Liver (tissue), 9 donors: ENCODE data around the gene C22orf23. TPM values are rescaled to one million over a fixed set of nuclear protein-coding genes. Genes with fewer than 3 reads are reported as not detected.
"Not testable (repeated sequence)": the region's sequence is repeated elsewhere in the genome, so short reads cannot be mapped to it uniquely, and the experiment has no call there.

ENCODE experiments used
- DNase-seq: peaks from one replicate; pipeline ENCODE4 v3.0.0-alpha.2; 2017; ENCODE audit warnings: low spot score
- H3K27ac ChIP-seq, 2 donors: one replicate each; pipeline ENCODE4 v1.7.0; 2013; ENCODE audit warnings: inconsistent platforms in 2 of 2, low read length in 2 of 2, control low read depth in 1 of 2, low read depth in 1 of 2, mild to moderate bottlenecking in 1 of 2
- H3K27me3 ChIP-seq, 4 donors: one replicate each; pipeline versions ENCODE4 v1.6.1 to v1.7.0; 2013; ENCODE audit warnings: low read length in 3 of 4, inconsistent platforms in 1 of 4, mild to moderate bottlenecking in 1 of 4, moderate library complexity in 1 of 4; ENCODE audit not compliant: control insufficient read depth in 4 of 4, insufficient read depth in 4 of 4
- H3K36me3 ChIP-seq, 4 donors: one replicate each; pipeline versions ENCODE4 v1.6.1 to v1.7.0; 2013; ENCODE audit warnings: low read length in 3 of 4, mild to moderate bottlenecking in 3 of 4, low read depth in 1 of 4, moderate library complexity in 1 of 4; ENCODE audit not compliant: control insufficient read depth in 4 of 4, insufficient read depth in 3 of 4
- H3K4me1 ChIP-seq, 4 donors: one replicate each; pipeline versions ENCODE4 v1.6.1 to v1.7.0; 2013; ENCODE audit warnings: low read length in 3 of 4, mild to moderate bottlenecking in 3 of 4, moderate library complexity in 1 of 4; ENCODE audit not compliant: control insufficient read depth in 4 of 4, insufficient read depth in 4 of 4
- H3K4me3 ChIP-seq, 3 donors: one replicate each; pipeline versions ENCODE4 v1.6.1 to v1.7.0; 2013; ENCODE audit warnings: low read length in 3 of 3, control low read depth in 1 of 3, low read depth in 1 of 3, mild to moderate bottlenecking in 1 of 3
- H3K9ac ChIP-seq, 2 donors: one replicate each; pipeline ENCODE4 v1.7.0; 2013; ENCODE audit warnings: low read length in 2 of 2, mild to moderate bottlenecking in 2 of 2, moderate library complexity in 2 of 2, control low read depth in 1 of 2, low read depth in 1 of 2
- H3K9me3 ChIP-seq, 4 donors: one replicate each; pipeline versions ENCODE4 v1.6.1 to v1.7.0; 2013; ENCODE audit warnings: low read length in 3 of 4; ENCODE audit not compliant: control insufficient read depth in 4 of 4
- EGR1 ChIP-seq, 2 donors: IDR thresholded peaks; 2 replicates each; pipeline ENCODE4 v1.6.1; 2016 to 2018; ENCODE audit warnings: antibody characterized with exemption in 2 of 2, low read depth in 2 of 2
- FOXA1 ChIP-seq: IDR thresholded peaks from 2 replicates; pipeline ENCODE4 v1.6.1; 2016; ENCODE audit warnings: antibody characterized with exemption
- FOXA2 ChIP-seq: IDR thresholded peaks from 2 replicates; pipeline ENCODE4 v1.6.1; 2016; ENCODE audit warnings: antibody characterized with exemption
- GABPA ChIP-seq, 2 donors: IDR thresholded peaks in 1 of 2; conservative IDR thresholded peaks in 1 of 2; 2 replicates each; pipeline ENCODE4 v1.6.1; 2016; ENCODE audit warnings: antibody characterized with exemption in 2 of 2, mild to moderate bottlenecking in 1 of 2, moderate library complexity in 1 of 2
- HNF4A ChIP-seq, 2 donors: conservative IDR thresholded peaks; 2 replicates each; pipeline ENCODE4 v1.6.1; 2016; ENCODE audit warnings: antibody characterized with exemption in 2 of 2, mild to moderate bottlenecking in 2 of 2
- HNF4G ChIP-seq: IDR thresholded peaks from 2 replicates; pipeline ENCODE4 v1.6.1; 2016; ENCODE audit warnings: antibody characterized with exemption
- JUND ChIP-seq, 2 donors: IDR thresholded peaks; 2 replicates each; pipeline ENCODE4 v1.6.1; 2016; ENCODE audit warnings: antibody characterized with exemption in 2 of 2
- NR2F2 ChIP-seq: IDR thresholded peaks from 2 replicates; pipeline ENCODE4 v1.6.1; 2016; ENCODE audit warnings: antibody characterized with exemption
- RAD21 ChIP-seq, 2 donors: IDR thresholded peaks; 2 replicates each; pipeline ENCODE4 v1.6.1; 2016; ENCODE audit warnings: antibody characterized with exemption in 2 of 2, mild to moderate bottlenecking in 2 of 2
- RXRA ChIP-seq, 2 donors: IDR thresholded peaks; 2 replicates each; pipeline ENCODE4 v1.6.1; 2017 to 2018; ENCODE audit warnings: antibody characterized with exemption in 2 of 2, mild to moderate bottlenecking in 1 of 2
- YY1 ChIP-seq: IDR thresholded peaks from 2 replicates; pipeline ENCODE4 v1.6.1; 2016; ENCODE audit warnings: antibody characterized with exemption, mild to moderate bottlenecking
- WGBS: extraction: QIAGEN DNeasy Blood & Tissue Kit; methylation state at CpG from one replicate; pipeline ENCODE4 v1.1.7; 2013; 5-methylcytosine and 5-hydroxymethylcytosine counted together
- polyA plus RNA-seq, 2 donors: library from polyadenylated mRNA; stranded (reverse) in 1 of 2; unstranded in 1 of 2; fragments of 200-250 nt in 1 of 2; fragments of >200 nt in 1 of 2; fragmentation: Nextera tagmentation in 1 of 2; extraction: Ambion mirVana in 1 of 2; gene quantifications; one replicate each; pipeline versions ENCODE4 v1.2.1 to v1.2.3, GENCODE V29; 2013 to 2015
- total RNA-seq, 2 donors: library from RNA; depleted of rRNA; stranded (reverse); fragments of >200 nt; gene quantifications; one replicate each; pipeline ENCODE4 v1.2.3, GENCODE V29; 2014
- TF ChIP-seq, protein P1 (sequence below): IDR thresholded peaks from 2 replicates; pipeline ENCODE4 v1.6.1; 2016; ENCODE audit warnings: antibody characterized with exemption
- TF ChIP-seq, protein P2 (sequence below): IDR thresholded peaks from 2 replicates; pipeline ENCODE4 v1.6.1; 2016; ENCODE audit warnings: antibody characterized with exemption
- TF ChIP-seq, protein P3 (sequence below): IDR thresholded peaks from 2 replicates; pipeline ENCODE4 v1.6.1; 2016; ENCODE audit warnings: antibody characterized with exemption, mild to moderate bottlenecking
- TF ChIP-seq, protein P4 (sequence below): IDR thresholded peaks from 2 replicates; pipeline ENCODE4 v1.6.1; 2016; ENCODE audit warnings: antibody characterized with exemption
- donor health status: healthy.
- donor health status: healthy.
- donor health status: healthy.
- donor health status: healthy.
- donor health status: healthy.

The C22orf23 gene
- total and polyA plus RNA-seq, 4 donors = 0.02 TPM; not detected in 3

DNA sequence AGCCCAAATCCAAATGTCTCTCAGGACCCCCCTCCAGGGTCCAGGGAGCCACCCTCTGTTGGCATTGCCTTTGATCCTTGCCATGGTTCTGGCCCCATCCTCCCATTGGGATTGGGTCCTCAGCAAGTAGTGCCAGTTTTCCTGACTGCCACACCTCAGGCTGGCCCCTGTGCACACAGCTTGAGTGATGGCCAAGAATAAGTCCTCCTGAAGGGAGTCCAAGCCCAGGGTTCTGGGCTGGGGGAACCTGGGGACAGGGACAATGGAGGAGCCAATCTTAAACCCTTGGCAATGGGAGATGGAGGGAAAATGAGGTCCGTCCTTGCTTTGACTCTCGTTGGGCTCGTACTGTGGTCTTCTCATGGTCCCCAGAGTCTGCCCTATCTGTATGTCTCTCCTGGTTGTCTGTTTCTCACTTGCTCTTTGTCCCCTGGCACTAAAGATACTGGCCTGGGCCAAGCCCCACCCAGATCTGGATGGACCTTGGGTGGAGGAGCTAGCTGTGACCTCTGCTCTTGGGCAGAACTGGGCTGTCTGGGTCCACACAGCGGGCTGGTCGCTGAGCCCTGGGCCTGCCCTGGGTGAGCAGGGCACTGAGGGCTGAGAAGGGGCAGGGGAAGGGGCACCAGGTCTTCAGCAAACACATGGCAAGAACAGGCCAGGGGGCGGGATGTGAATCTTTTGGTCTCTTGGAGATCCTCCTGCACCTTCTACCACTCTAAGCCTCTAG, 28.0 kb upstream of the C22orf23 start (continued):
- TF ChIP-seq, protein P1, sequence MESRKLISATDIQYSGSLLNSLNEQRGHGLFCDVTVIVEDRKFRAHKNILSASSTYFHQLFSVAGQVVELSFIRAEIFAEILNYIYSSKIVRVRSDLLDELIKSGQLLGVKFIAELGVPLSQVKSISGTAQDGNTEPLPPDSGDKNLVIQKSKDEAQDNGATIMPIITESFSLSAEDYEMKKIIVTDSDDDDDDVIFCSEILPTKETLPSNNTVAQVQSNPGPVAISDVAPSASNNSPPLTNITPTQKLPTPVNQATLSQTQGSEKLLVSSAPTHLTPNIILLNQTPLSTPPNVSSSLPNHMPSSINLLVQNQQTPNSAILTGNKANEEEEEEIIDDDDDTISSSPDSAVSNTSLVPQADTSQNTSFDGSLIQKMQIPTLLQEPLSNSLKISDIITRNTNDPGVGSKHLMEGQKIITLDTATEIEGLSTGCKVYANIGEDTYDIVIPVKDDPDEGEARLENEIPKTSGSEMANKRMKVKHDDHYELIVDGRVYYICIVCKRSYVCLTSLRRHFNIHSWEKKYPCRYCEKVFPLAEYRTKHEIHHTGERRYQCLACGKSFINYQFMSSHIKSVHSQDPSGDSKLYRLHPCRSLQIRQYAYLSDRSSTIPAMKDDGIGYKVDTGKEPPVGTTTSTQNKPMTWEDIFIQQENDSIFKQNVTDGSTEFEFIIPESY = no peak
- peak; percentile 71 for TF ChIP-seq YY1
- TF ChIP-seq, protein P2, sequence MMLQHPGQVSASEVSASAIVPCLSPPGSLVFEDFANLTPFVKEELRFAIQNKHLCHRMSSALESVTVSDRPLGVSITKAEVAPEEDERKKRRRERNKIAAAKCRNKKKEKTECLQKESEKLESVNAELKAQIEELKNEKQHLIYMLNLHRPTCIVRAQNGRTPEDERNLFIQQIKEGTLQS = no peak

DNA sequence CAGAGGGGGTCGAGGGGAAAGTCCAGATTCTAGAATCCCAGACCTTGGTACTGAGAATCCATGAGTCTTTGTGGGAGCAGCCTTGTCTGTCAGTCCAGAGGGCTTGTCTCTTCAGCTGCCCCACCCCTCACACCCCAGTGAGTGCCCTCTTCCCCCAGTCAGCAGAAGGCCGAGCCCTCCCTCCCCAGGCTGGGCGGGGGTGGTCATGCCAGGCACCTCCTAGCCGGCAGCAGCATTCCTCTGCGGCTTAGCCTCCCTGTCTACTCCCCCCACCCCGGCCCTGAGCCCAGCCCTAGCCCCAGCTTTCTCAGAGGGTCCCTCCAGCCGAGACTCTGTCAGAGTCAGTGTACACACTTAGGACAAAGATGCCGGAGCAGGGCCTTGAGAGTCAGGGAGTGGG, 26.4 kb upstream of the C22orf23 start:
- Histone ChIP-seq H3K27me3 (no peaks in the 10 kb centered on the region), H3K36me3 (peaks cover 0 to 4% (median 0%) of the 10 kb centered on the region in 4 donors), H3K9ac (no peak overlapping the region), H3K4me3 (no peak overlapping the region), H3K27ac (no peak overlapping the region), H3K9me3 (no peaks in the 10 kb centered on the region), H3K4me1 (peaks cover 10 to 27% (median 22%) of the 10 kb centered on the region in 4 donors)
- TF ChIP-seq YY1 (no peak), HNF4A (conservative IDR thresholded peaks at IDR 0.05) (no peak), EGR1 (IDR thresholded peaks at IDR 0.05; ENCODE audit: low read depth in 2 of 2) (no peak), FOXA2 (no peak), RXRA (IDR thresholded peaks at IDR 0.05) (no peak), GABPA (IDR thresholded peaks at IDR 0.05 in 1 of 2, conservative IDR thresholded peaks at IDR 0.05 in 1 of 2) (no peak), RAD21 (IDR thresholded peaks at IDR 0.05) (no peak), NR2F2 (no peak), FOXA1 (no peak), JUND (IDR thresholded peaks at IDR 0.05) (no peak)
- TF ChIP-seq, protein P1 = no peak
- TF ChIP-seq, protein P2 = no peak
- 91% methylated on average over 8 of the region's 8 CpGs for WGBS
- no peak for DNase-seq

DNA sequence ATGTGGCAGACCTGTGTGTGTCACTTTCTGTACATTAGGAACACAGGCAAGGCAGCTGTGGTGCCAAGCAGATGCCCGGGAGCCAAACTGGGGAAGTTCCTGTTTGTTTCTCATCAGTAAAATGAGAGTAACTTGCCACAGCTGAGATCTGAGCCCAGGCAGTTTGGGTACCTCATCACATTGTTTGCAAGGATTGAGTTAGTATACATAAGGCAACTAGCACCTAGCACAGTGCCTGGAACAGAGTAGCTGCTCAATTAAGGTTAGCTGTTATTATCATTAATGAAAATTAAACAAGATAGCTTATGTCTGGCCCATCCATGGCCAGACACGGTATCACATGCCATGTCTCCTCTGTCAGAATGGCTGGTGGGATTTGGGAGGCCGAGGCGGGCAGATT, 23.1 kb upstream of the C22orf23 start:
- H3K27ac ChIP-seq = no peak overlapping the region
- no peaks in the 10 kb centered on the region for H3K27me3 ChIP-seq
- TF ChIP-seq RXRA (IDR thresholded peaks at IDR 0.05) (no peak), HNF4G (no peak), YY1 (no peak), EGR1 (IDR thresholded peaks at IDR 0.05; ENCODE audit: low read depth in 2 of 2) (no peak), RAD21 (IDR thresholded peaks at IDR 0.05) (no peak), FOXA2 (no peak), FOXA1 (no peak)
- TF ChIP-seq, protein P3, sequence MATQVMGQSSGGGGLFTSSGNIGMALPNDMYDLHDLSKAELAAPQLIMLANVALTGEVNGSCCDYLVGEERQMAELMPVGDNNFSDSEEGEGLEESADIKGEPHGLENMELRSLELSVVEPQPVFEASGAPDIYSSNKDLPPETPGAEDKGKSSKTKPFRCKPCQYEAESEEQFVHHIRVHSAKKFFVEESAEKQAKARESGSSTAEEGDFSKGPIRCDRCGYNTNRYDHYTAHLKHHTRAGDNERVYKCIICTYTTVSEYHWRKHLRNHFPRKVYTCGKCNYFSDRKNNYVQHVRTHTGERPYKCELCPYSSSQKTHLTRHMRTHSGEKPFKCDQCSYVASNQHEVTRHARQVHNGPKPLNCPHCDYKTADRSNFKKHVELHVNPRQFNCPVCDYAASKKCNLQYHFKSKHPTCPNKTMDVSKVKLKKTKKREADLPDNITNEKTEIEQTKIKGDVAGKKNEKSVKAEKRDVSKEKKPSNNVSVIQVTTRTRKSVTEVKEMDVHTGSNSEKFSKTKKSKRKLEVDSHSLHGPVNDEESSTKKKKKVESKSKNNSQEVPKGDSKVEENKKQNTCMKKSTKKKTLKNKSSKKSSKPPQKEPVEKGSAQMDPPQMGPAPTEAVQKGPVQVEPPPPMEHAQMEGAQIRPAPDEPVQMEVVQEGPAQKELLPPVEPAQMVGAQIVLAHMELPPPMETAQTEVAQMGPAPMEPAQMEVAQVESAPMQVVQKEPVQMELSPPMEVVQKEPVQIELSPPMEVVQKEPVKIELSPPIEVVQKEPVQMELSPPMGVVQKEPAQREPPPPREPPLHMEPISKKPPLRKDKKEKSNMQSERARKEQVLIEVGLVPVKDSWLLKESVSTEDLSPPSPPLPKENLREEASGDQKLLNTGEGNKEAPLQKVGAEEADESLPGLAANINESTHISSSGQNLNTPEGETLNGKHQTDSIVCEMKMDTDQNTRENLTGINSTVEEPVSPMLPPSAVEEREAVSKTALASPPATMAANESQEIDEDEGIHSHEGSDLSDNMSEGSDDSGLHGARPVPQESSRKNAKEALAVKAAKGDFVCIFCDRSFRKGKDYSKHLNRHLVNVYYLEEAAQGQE = no peak
- TF ChIP-seq, protein P4, sequence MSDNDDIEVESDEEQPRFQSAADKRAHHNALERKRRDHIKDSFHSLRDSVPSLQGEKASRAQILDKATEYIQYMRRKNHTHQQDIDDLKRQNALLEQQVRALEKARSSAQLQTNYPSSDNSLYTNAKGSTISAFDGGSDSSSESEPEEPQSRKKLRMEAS = no peak
- DNase-seq = no peak
- no peak overlapping the region for H3K9ac ChIP-seq
- H3K4me1 ChIP-seq = peaks cover 8 to 13% (median 11%) of the 10 kb centered on the region in 4 donors
- H3K9me3 ChIP-seq = no peaks in the 10 kb centered on the region
- no peak overlapping the region for H3K4me3 ChIP-seq
- peaks cover 0 to 4% (median 0%) of the 10 kb centered on the region in 4 donors for H3K36me3 ChIP-seq
- WGBS = 95% methylated on average over 4 of the region's 4 CpGs

DNA sequence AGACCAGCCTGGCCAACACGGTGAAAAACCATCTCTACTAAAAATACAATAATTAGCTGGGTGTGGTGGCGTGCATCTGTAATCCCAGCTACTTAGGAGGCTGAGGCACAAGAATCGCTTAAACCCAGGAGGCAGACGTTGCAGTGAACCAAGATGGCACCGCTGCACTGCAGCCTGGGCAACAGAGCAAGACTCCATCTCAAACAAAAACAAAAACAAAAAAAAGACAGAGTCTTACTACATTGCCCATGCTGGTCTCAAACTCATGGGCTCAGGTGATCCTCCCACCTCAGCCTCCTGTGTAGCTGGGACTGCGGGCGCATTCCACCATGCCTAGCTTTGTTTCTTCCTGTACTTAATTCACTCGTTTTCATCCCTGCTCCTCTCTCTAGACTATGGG, 22.6 kb upstream of the C22orf23 start:
- H3K27ac ChIP-seq, H3K4me1 ChIP-seq, H3K4me3 ChIP-seq, H3K36me3 ChIP-seq, H3K9ac ChIP-seq, H3K9me3 ChIP-seq, H3K27me3 ChIP-seq, DNase-seq: not testable (repeated sequence)
- 97% methylated on average over 8 of the region's 8 CpGs for WGBS
